ENCODE measurements around the gene PRKCQ. TPM values are rescaled to one million over a fixed set of nuclear protein-coding genes. Genes with fewer than 3 reads are reported as not detected.

Gene PRKCQ
- total and polyA plus RNA-seq, 2 of the 8 experiments (the other 6 are each of a cell fraction or from before 2014, with no cell fraction given), result 9.1 to 22.6 TPM

DNA sequence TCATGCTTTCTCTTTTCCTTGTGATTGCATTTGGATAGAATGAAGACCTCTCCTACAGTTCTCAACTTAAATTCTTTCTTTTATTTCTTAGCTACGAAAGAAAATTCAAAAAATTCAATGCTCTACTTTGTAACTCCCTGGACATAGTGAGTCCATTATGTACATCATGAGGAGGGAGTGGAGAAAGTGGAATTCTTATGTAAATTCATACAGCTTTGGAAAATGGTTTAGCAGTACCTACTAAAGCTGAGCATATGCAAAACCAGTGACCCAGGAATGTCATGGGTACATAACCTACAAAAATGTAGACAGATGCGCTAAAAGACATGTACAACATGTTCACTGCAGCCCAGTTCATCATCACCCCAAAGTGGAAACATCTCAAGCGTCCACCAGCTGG lies 8.8 kb upstream of the PRKCQ start (continued):
- TF ChIP-seq, protein P1, sequence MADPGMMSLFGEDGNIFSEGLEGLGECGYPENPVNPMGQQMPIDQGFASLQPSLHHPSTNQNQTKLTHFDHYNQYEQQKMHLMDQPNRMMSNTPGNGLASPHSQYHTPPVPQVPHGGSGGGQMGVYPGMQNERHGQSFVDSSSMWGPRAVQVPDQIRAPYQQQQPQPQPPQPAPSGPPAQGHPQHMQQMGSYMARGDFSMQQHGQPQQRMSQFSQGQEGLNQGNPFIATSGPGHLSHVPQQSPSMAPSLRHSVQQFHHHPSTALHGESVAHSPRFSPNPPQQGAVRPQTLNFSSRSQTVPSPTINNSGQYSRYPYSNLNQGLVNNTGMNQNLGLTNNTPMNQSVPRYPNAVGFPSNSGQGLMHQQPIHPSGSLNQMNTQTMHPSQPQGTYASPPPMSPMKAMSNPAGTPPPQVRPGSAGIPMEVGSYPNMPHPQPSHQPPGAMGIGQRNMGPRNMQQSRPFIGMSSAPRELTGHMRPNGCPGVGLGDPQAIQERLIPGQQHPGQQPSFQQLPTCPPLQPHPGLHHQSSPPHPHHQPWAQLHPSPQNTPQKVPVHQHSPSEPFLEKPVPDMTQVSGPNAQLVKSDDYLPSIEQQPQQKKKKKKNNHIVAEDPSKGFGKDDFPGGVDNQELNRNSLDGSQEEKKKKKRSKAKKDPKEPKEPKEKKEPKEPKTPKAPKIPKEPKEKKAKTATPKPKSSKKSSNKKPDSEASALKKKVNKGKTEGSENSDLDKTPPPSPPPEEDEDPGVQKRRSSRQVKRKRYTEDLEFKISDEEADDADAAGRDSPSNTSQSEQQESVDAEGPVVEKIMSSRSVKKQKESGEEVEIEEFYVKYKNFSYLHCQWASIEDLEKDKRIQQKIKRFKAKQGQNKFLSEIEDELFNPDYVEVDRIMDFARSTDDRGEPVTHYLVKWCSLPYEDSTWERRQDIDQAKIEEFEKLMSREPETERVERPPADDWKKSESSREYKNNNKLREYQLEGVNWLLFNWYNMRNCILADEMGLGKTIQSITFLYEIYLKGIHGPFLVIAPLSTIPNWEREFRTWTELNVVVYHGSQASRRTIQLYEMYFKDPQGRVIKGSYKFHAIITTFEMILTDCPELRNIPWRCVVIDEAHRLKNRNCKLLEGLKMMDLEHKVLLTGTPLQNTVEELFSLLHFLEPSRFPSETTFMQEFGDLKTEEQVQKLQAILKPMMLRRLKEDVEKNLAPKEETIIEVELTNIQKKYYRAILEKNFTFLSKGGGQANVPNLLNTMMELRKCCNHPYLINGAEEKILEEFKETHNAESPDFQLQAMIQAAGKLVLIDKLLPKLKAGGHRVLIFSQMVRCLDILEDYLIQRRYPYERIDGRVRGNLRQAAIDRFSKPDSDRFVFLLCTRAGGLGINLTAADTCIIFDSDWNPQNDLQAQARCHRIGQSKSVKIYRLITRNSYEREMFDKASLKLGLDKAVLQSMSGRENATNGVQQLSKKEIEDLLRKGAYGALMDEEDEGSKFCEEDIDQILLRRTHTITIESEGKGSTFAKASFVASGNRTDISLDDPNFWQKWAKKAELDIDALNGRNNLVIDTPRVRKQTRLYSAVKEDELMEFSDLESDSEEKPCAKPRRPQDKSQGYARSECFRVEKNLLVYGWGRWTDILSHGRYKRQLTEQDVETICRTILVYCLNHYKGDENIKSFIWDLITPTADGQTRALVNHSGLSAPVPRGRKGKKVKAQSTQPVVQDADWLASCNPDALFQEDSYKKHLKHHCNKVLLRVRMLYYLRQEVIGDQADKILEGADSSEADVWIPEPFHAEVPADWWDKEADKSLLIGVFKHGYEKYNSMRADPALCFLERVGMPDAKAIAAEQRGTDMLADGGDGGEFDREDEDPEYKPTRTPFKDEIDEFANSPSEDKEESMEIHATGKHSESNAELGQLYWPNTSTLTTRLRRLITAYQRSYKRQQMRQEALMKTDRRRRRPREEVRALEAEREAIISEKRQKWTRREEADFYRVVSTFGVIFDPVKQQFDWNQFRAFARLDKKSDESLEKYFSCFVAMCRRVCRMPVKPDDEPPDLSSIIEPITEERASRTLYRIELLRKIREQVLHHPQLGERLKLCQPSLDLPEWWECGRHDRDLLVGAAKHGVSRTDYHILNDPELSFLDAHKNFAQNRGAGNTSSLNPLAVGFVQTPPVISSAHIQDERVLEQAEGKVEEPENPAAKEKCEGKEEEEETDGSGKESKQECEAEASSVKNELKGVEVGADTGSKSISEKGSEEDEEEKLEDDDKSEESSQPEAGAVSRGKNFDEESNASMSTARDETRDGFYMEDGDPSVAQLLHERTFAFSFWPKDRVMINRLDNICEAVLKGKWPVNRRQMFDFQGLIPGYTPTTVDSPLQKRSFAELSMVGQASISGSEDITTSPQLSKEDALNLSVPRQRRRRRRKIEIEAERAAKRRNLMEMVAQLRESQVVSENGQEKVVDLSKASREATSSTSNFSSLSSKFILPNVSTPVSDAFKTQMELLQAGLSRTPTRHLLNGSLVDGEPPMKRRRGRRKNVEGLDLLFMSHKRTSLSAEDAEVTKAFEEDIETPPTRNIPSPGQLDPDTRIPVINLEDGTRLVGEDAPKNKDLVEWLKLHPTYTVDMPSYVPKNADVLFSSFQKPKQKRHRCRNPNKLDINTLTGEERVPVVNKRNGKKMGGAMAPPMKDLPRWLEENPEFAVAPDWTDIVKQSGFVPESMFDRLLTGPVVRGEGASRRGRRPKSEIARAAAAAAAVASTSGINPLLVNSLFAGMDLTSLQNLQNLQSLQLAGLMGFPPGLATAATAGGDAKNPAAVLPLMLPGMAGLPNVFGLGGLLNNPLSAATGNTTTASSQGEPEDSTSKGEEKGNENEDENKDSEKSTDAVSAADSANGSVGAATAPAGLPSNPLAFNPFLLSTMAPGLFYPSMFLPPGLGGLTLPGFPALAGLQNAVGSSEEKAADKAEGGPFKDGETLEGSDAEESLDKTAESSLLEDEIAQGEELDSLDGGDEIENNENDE (IDR thresholded peaks at IDR 0.05; ENCODE audit: insufficient replicate concordance, low read length), result no peak
- TF ChIP-seq BRCA1 (IDR thresholded peaks at IDR 0.05; ENCODE audit: low read depth, low read length) (no peak), HDAC6 (IDR thresholded peaks at IDR 0.05; ENCODE audit: low read depth, low read length) (no peak), CTBP2 (IDR thresholded peaks at IDR 0.05; ENCODE audit: borderline replicate concordance, insufficient read depth, insufficient read length, low read length) (no peak), BACH1 (IDR thresholded peaks at IDR 0.05; ENCODE audit: low read length) (no peak), SRF (IDR thresholded peaks at IDR 0.05; ENCODE audit: low read depth, low read length) (no peak), SP4 (IDR thresholded peaks at IDR 0.05; ENCODE audit: low read length) (no peak), EZH2 (IDR thresholded peaks at IDR 0.05; ENCODE audit: low read depth, low read length, severe bottlenecking) (no peak), TCF12 (IDR thresholded peaks at IDR 0.05; ENCODE audit: low read depth, low read length) (no peak), CBX8 (IDR thresholded peaks at IDR 0.05; ENCODE audit: borderline replicate concordance, low read depth, low read length) (no peak), POLR2AphosphoS5 (IDR thresholded peaks at IDR 0.05; ENCODE audit: low read depth, low read length) (no peak)
- TF ChIP-seq, protein P2, sequence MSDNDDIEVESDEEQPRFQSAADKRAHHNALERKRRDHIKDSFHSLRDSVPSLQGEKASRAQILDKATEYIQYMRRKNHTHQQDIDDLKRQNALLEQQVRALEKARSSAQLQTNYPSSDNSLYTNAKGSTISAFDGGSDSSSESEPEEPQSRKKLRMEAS (IDR thresholded peaks at IDR 0.05), result no peak
